AG08396 (cell line): ENCODE measurements around the gene ETFBKMT.

Source experiments
- DNase-seq: peaks from one replicate; pipeline ENCODE4 v3.0.0; 2012; ENCODE audit warnings: low spot score, mixed read lengths

Gene ETFBKMT, protein sequence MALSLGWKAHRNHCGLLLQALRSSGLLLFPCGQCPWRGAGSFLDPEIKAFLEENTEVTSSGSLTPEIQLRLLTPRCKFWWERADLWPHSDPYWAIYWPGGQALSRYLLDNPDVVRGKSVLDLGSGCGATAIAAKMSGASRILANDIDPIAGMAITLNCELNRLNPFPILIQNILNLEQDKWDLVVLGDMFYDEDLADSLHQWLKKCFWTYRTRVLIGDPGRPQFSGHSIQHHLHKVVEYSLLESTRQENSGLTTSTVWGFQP

DNA sequence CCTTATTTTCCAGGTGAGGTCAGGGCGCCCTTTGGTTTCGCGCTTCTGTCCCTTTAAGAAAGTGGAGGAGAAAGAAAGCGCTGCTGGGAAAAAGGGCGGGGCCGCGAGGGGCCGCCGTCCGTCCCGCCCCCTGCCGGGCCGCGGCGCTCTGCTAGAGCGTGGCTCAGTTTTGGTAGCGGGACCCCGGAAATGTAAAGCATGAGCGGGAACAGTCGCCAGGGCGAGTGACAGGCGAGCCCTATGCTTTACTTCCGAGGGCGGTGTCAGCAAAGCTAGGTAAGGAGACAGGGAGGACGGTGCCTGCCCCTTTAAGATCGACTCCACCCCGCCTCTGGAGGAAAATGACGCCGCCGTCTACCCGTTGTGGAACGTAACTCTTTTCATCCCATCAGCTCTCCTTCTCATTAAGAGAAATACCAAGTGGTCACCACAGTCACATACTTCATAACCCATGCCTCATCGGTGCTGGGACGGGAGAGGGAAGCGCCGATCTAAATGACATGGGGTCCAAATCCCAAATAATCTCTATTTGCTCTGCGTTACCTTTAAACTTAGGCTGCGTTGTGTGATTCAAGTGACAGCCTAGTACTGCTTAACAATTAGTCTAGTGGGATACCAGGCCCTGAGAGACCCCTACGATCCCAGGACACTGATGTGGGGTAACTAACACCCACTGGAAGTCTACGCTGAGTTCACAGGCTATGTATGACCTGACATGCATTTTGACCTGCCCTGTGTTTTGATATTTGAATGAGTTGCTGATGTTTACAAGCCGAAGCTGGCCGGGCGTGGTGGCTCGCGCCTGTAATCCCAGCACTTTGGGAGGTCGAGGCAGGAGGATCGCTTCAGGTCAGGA lies at the start of gene ETFBKMT:
ETFBKMT (plus strand) TSS at position 602 of the 856 bp plus-strand sequence. CDS start 2,266 bp downstream, outside the sequence.
- DNase-seq, result peak; percentile 85

DNA sequence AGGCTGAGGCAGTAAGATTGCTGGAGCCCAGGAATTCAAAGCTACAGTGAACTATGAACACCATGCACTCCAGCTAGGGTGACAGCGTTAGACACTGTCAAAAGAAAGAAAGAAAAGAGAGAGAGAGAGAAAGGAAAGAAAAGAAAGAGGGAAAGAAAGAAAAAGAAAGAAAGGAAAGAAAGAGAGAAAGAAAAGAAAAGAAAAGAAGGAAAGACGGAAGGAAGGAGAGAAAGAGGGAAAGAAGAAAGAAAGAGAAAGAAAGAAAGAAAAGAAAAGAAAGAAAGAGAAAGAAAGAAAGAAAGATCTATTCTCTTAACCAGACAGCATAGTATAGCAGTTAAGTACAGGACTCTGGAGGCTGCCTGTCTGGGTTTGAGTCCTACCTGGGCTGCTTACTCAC lies 46.7 kb upstream of the ETFBKMT start:
- DNase-seq, result no peak

DNA sequence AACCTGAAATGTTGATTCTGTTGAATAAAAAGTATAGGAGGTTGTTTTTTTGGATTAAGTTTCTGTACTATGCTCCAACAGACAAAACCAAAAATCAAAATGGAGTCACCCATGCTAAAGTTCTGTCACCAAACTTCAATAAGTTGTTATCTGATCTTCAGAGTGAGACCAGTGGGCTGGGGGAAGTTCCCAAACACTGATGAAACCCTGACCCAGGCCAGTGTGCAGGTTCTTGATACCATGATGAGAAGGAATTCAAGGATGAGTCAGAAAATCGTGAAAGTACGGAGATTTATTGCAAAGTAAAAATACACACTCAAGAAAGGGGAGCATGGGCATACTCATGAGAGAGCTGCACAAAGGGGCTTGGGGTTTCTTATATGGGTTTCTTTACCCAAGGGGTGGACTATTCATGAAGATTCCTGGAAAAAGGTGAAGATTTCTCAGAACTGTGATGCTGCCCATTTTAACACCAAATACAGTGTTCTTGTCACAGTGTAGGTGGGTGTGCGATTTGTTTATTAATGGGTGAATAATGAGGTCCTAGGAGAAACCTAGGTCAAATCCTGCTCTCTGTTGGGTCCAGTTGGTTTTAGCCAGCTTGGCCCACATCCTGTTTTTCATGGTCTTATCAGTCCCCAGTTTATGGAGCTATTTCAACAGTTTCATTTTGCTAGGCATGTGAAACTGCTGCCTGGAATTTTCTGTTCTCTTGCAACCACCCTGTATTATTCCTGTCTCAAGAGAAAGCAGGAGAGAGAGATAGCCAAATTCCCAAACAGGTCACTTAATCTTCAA lies 41.1 kb upstream of the ETFBKMT start:
- no peak for DNase-seq

DNA sequence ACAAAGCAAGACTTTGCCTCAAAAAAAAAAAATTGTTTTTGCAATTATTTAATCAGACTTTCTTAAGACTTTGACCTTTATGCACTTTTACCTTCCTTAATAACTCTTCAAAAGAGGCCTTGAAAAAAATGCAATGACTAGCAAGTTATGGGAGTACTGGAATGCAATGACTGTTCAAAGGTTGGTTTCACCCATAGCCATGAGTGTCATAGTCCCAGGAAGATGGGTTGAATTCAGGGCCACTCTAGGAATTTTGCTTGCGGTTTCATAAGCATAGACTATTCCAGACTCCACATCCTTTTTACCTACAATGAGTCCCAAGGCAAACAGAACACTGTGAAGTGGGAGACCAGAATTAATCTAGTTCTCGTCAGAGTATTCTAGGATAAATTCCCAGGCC lies 39.2 kb upstream of the ETFBKMT start:
- no peak for DNase-seq

DNA sequence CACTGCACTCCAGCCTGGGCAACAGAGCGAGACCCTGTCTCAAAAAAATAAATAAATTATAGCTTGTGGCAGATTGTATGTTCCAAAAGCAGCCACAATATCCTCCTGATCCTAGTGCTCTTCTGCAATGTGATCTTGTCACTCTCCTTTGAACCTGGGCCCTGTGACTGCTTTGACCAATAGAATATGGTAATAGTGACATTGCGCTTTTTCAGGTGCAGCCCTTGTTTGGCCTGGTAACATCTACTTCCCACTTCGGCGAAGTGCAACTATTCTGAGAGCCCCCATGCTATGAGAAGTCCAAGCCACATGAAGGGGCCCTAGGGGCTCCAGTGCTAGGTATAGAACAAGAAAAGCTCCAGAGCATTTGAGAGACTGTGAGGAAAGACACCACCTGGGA lies 37.5 kb upstream of the ETFBKMT start:
- no peak for DNase-seq

DNA sequence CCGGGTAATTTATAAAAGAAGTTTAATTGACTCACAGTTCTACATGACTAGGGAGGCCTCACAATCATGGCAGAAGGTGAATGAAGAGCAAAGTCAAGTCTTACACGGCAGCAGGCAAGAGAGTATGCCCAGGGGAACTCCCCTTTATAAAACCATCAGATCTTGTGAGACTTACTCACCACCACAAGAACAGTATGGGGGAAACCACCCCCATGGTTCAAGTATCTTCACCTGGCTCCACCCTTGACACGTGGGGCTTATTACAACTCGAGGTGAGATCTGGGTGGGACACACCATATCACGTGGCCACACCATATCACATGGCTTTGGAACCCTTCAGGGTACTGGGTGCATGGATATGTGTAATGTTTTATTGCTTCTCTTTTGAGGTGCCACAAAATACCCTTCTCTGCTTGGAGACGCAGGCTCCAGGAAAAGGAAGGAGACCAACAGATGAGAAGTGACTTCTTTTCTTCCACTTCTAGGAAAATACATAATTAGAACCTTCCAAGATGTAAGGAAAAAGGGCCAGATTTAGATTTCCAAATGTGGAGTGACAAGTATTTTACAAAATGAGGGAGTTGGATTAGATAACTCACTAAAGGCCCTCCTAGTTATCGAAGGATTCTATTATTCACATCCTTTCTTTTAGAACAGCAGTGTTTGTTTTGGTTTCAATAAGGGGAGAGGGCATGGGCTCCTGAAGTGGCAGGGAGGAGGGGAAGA lies 33.1 kb upstream of the ETFBKMT start:
- DNase-seq, result no peak

DNA sequence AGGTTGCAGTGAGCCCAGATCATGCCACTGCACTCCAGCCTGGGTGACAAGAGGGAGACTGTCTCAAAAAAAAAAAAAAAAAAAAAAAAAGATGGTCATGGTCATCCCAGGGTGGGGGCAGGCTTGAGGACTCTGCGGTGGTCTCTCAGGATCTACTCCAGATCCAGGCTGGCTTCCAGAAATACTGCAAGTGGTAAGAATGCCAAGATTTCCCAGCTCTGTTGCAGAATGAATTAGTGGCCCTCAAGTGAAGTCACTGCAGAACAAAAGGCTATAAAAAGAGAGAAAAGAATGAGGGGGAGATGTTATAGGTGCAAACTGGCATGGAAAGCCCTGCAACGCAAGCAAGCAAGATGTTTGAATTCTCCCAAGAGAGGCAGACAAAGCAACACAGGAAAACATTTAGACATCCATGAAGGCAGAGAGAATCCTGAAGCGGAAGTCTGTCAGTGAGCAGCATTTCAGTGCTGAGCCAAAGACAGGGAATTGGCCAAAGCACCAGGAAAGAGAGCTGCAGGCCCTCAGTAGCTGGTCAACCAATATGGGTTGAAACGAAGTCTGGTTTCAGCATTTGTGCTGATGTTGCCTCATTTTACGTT lies 31.9 kb upstream of the ETFBKMT start:
- DNase-seq, result no peak

DNA sequence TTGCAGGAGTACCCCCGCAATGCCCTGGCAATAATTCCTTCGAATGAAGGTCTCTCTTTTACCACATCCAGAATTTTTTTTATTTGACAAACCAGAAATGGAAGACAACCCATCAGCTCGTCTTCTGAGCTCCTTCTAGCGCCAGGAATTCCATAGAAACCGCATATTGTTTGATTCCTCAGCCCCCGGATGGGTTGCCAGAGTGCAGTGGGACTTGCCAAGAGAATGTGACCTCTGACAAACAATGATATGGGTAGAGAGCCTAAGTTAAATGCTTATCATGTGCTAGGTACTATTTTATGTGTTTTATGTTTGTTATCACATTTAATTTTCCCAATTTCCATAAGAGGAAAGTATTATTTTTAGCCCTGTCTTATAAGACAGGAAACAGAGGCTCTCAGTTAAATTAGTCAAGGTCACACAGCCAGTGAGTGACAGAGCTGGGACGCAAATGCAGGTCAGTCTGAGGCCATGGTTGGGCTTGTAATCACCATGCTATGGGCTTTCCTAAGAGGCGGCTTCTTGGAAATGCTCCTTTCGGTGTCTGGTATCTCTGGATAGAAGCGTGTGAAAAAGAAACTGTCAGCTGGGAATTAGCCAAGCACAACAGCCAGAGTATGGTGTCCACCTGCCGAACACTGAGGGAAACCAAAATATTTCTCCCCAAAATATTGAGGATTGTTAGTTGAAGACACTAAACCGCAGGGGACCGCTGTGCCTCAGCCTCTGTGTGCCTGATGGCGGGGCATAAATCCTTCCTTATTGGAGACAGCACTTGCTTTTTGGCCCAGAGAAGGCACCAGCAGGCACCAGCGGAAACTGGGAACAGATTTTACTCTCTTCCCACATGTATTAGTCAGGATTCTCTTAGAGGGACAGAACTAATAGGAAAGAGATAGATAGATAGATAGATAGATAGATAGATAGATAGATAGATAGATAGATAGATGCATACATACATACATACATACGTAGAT lies 29.4 kb upstream of the ETFBKMT start:
- peak; percentile 24 for DNase-seq

DNA sequence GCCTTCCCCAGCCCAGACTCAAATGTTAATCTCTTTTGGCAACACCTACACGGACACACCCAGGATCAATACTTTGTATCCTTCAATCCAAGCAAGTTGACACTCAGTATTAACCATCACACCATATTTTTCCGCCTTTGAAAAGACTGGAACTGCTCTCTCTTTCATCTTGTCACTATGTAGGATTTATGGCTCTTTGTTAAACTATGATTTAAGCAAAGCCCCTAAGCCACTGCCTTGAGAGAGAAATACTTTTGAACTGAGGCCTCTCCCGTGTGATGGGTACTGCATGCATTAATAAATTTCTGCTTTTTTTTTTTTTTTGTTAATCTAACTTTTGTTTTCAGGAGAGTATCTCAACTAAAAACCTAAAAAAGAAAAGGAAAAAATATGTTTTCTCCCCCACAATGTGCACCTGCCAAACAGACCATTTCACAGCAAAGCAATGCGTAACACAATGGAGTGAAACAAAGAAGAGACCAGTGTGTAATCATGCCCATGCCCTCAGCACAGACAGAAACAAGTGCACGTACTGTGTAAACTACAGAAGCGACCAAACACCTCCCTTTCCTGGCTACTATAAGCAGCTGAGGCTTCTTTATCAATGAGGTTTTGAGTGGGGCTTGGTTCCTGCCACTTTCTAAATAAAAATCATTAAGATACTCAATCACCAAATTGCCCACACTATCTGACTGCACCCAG lies 28.3 kb upstream of the ETFBKMT start:
- DNase-seq, result no peak

DNA sequence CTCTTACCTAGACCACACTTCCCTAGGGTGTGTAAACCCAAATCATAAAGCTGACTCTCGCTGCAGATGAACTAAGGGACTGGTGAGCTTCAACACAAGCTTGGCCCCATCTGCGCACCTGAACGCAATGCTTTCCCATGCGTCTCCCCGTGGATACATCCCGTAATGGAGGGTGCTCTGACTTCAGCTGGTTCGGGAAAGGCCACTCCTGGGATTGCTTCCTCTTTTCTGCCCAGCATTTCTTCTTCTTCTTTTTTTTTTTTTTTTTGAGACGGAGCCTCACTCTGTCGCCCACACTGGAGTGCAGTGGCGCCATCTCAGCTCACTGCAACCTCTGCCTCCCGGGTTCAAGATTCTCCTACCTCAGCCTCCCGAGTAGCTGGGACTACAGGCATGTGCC lies 27.7 kb upstream of the ETFBKMT start:
- no peak for DNase-seq

DNA sequence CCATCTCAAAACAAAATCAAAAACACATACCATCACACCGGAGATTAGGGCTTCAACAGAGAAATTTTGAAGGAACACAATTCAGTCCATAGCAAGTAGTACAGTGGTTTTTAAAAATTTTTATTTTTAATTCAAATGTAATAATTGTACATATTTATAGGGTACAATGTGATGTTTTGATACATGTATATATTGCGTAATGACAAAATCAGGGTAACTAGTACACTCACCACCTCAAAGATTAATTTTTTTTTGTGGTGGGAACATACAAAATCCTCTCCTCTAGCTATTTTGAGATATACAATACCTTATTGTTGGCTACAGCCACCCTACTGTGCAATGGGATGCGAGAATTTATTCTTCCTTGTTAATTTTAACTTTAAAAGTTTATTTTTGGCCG lies 26.0 kb upstream of the ETFBKMT start:
- no peak for DNase-seq

DNA sequence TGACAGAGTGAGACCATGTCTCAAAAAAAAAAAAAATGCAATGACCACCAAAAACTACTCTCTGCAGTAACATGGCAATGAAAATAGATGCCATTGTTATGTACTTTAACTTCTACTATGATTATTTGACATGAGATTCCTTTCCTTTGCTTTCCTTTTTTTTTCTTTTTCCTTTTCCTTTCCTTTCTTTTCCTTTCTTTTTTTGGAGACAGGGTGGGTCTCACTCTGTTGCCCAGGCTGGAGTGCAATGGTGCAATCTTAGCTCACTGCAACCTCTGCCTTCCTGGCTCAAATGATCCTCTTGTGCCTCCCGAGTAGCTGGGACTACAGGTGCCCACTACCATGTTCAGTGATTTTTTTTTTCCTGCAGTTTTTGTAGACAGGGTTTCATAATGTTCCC lies 24.9 kb upstream of the ETFBKMT start:
- DNase-seq, result no peak

DNA sequence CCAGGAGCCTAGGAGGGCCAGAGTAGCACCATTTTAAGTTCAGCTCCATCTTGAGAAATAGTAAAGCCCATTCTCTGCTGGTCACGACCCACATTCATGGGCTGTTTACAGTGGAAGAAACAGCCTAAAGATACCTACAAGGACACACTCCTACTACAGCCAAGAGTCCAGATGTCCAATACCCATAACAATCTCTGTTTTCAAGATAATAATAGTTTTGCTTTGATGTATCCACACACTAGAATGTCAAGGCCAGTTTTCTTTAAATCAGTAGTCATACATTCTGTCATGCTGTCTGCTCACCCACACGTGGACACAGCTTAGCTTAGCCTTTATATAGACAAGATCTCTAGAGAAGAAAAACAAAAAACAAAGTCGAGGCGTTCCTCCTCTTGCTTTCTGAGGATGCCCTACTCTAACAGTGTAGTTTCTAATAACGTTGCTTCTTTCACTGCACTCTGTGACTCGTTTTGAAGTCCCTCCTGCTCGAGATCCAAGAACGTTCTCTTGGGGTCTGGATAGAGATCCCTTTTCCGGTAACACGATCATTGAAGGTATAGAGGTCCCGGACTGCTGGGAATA lies 17.9 kb upstream of the ETFBKMT start:
- DNase-seq, result no peak

DNA sequence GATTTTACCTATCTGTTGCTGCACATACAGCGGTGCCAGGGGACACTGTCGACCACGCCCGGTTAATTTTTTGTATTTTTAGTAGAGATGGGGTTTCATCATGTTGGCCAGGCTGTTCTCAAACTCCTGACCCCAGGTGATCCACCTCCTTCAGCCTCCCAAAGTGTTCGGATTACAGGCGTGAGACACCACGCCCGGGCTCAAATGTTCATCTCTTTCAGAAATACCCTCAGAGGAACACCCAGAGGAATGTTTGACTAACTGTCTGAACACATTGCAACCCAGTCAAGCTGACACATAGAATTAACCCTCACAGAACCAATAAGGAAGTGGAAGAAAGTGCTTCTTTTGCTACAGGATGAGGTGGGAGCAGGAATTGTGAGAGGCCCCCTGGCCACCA lies 15.0 kb upstream of the ETFBKMT start:
- no peak for DNase-seq

DNA sequence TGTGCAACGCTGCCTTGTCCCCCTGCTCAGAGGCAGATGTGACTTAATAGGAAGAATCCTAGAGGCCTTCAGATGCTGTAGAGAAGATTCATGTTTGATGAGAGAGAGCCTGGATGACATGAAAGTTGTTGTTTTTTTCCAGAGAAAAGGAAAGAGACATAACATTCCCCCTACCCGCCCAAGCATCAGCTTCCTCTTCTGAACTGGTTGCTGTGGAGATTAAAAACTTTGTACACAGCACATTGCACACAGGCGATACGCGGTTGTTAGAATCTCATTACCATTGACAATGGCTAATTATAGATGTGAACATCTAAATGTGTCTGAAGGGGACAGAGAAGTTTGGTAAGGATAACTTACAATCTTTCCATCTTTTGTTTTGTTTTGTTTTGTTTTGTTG lies 13.6 kb upstream of the ETFBKMT start:
- DNase-seq, result no peak

DNA sequence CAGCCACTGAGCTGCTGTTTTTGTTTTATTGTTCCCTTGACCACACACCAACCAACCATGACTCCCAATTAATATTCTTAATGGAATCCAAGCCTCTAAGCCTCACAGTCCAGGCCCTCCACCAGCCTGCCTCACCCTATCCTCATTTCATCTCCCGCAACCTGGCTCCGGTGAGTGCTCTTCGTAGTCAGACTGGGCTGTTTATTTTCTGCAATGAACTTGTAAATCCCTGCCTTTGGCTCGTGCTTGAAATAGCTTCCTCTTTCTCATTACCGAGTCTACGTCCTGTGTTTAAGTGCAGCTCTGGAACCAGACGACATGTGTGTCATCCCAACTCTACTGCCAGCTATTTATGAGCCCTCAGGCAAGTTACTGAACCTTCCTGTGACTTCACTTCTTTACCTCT lies 12.4 kb upstream of the ETFBKMT start:
- DNase-seq, result no peak

DNA sequence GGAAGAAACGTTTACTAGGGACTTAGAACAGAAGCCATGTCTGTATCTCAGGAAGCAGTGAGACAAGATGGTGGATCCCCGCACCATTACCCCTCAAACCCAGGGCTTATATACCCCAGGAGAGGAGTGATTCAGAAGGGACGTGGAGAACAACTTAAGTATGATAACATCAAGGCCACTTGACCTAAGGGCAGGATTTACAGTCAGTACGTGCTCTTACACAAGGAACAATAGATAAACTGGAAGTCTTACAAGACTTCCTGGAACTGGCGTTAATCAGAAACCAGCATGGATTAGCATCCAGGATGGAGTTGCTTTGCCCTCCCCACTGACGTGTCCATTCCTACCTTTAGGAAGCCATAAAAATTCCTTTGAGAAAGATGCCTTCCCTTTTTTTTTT lies 8.6 kb upstream of the ETFBKMT start:
- DNase-seq, result no peak

DNA sequence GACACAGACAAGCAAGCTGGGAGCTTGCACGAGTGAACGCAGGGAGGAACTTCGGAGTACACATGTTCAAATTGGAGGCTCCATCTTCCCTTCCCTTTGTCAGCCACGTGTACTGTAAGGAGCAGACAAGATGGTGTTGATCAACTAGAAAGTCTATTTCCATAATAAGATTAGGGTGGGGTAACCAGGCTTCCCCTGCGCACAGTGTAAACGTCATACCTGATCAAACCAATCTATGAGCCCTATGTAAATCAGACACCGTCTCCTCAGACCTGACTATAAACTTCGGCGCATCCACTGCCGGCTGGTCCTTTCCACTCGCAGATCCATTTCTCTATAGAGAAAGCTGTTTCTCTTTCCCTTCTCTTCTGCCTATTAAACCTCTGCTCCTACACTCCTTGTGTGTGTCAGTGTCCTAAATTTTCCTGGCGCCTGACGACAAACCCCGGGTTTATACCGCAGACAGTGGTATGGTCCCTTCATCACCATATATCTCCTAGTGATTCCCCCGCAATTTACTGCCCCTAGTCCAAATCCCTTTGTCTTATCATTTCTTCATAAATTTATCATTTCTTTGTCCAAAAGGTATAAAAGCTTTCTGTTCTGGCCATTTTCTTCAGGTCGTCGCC lies 7.5 kb upstream of the ETFBKMT start:
- no peak for DNase-seq

DNA sequence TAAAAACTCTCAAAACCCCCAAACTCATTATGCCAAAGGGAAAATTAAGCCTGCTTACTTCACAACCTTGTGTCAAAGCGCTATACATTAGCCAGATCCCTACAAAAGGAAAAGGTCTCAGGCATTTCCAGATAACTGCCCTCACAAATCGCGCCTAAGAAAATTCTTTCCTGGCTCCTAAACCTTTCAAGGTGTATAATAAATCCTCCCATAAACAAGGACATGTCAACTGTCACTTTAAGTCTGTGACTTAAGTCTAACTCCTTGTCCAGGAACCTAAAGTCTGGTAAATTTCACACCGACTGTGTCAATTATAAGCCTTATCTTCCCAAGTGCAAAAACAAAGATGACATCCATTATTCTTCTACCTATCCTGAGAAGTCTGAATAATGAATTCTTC lies 4.3 kb upstream of the ETFBKMT start:
- no peak for DNase-seq
